Melanocyte of skin (primary cell): ENCODE data around the gene TM2D3. TPM values are rescaled to one million over a fixed set of nuclear protein-coding genes. Genes with fewer than 3 reads are reported as not detected.

ENCODE experiments used
- small RNA-seq, 2 donors: library from RNA; depleted of rRNA; stranded (forward); fragments of <200 nt; gene quantifications; one replicate each; pipeline ENCODE3, GENCODE V24; 2012
- total RNA-seq, 2 donors: library from RNA; depleted of rRNA; stranded (reverse); fragments of >200 nt; gene quantifications; 2 replicates each; pipeline ENCODE4 v1.2.3, GENCODE V29; 2012

Gene TM2D3
- 10 to 100 TPM; 37.6 to 38.5 TPM for total RNA-seq

GRCh38 chr15:101652098-101652785, at the start of gene TM2D3:
TM2D3 (minus strand) TSS chr15:101652381; CDS start chr15:101652361, 20 bp downstream.

Small RNA genes lying within 50 kb of the gene (small RNA-seq; reads per million reads assigned to genes)
- gene RNU6-807P: 0 reads per million in 2 donors

Other genes with a start within 250 kb of the TM2D3 start
- gene PCSK6, start 162.7 kb downstream of the TM2D3 start, total RNA-seq: 1 to 10 TPM in 1 of 2 donors, under 1 TPM in 1; 0.33 to 1.0 TPM
- 1 to 10 TPM; 5.9 to 7.0 TPM for gene TARS3, start 72.1 kb upstream of the TM2D3 start, total RNA-seq
- gene OR4F6, start 151.1 kb upstream of the TM2D3 start, total RNA-seq: not detected
- gene OR4F15, start 159.8 kb upstream of the TM2D3 start, total RNA-seq: under 1 TPM; under 0.01 to 0.67 TPM